ENCODE data around the gene STRAP. TPM values are rescaled to one million over a fixed set of nuclear protein-coding genes. Genes with fewer than 3 reads are reported as not detected.

STRAP gene
- total RNA-seq, 3 donors from 2014 or later (not counting 1 experiment from before 2014, with no cell fraction given): 90.7 to 117 (median 91.0) TPM

DNA sequence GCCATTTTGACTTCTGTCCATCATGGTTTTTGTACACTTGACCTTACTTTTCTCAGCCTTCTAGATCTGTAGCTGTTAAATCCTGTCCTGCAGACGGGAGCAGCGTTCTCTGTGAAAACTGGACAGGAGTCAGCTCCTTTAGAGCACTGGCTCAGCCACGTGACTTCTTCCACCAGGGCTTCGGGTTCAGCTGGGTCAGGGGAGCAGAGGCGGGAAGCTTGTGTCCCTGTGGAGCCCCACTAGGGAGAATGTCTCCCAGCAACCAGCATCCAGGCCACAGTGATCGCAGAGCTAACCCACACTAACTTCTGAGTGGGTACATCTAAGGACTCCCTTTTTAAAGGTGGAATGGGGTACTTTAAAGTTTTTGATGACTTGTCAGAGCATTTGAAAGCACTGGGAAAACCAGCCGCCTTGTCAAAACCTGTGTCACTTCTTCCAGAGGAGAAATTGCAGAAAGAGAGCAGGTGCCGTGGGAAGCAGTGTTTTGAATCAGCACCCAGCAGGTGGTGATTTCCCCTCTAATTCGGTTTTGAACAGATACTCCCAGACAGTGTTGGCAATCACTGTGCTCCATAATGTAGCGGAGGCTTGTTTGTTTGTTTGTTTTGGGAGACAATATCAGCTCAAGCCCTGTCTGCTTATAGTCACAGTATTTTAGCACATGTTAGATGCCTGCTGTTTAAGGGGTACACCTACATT, 46.8 kb downstream of the STRAP start:
- Histone ChIP-seq H3K4me3 (ENCODE audit: low read length) (no peak overlapping the region), H3K36me3 (ENCODE audit: control insufficient read depth, insufficient read depth, low read length) (no peaks in the 10 kb centered on the region), H3K4me1 (ENCODE audit: control insufficient read depth, insufficient read depth, low read length) (no peaks in the 10 kb centered on the region), H3K27me3 (ENCODE audit: control insufficient read depth, insufficient read depth, low read length) (no peaks in the 10 kb centered on the region), H3K27ac (ENCODE audit: low read length) (no peak overlapping the region), H3K9me3 (ENCODE audit: control insufficient read depth, insufficient read depth, low read length) (no peaks in the 10 kb centered on the region)
- no peaks in the 10 kb centered on the region for H3K36me3 Mint-ChIP-seq
- DNase-seq: no peak
- no peak for ATAC-seq
- 88% methylated on average over 10 of the region's 10 CpGs for WGBS (ENCODE audit: insufficient coverage)
- no peaks in the 10 kb centered on the region for H3K27me3 Mint-ChIP-seq (ENCODE audit: low read depth in 2 of 2)
- intact Hi-C loops (cut with micrococcal nuclease): no loop called here
- H3K4me1 Mint-ChIP-seq: peaks cover 16 to 24% of the 10 kb centered on the region in 2 donors
- H3K27ac Mint-ChIP-seq: no peak overlapping the region
- TF ChIP-seq, protein P1, sequence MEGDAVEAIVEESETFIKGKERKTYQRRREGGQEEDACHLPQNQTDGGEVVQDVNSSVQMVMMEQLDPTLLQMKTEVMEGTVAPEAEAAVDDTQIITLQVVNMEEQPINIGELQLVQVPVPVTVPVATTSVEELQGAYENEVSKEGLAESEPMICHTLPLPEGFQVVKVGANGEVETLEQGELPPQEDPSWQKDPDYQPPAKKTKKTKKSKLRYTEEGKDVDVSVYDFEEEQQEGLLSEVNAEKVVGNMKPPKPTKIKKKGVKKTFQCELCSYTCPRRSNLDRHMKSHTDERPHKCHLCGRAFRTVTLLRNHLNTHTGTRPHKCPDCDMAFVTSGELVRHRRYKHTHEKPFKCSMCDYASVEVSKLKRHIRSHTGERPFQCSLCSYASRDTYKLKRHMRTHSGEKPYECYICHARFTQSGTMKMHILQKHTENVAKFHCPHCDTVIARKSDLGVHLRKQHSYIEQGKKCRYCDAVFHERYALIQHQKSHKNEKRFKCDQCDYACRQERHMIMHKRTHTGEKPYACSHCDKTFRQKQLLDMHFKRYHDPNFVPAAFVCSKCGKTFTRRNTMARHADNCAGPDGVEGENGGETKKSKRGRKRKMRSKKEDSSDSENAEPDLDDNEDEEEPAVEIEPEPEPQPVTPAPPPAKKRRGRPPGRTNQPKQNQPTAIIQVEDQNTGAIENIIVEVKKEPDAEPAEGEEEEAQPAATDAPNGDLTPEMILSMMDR (IDR thresholded peaks at IDR 0.05): no peak
- no peaks in the 10 kb centered on the region for H3K9me3 Mint-ChIP-seq
- no peak overlapping the region for H3K4me3 Mint-ChIP-seq

DNA sequence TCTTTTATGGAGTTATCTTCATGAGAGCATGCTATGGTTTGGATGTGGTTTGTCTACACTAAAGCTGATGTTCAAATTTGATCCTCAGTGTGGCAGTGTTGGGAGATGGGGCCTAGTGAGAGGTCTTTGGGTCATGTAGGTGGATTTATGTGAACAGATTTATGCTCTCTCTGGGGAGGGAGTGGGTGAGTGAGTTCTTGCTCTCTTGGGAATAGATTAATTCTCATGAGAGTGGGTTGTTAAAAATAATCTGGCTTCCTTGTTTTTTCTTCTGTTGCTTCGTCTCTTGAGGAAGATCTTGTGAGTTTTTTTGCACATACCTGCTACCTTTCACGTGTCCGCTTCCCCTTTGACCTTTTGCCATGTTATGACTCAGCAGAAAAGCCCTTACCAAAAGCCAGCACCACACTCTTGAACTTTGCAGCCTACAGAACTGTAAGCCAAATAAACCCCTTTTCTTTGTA, 49.4 kb downstream of the STRAP start:
- Histone ChIP-seq H3K36me3 (ENCODE audit: control insufficient read depth, insufficient read depth, low read length) (no peaks in the 10 kb centered on the region), H3K27me3 (ENCODE audit: control insufficient read depth, insufficient read depth, low read length) (no peaks in the 10 kb centered on the region), H3K4me3 (ENCODE audit: low read length) (no peak overlapping the region), H3K9me3 (ENCODE audit: control insufficient read depth, insufficient read depth, low read length) (peaks cover 2% of the 10 kb centered on the region), H3K4me1 (ENCODE audit: control insufficient read depth, insufficient read depth, low read length) (no peaks in the 10 kb centered on the region), H3K27ac (ENCODE audit: low read length) (no peak overlapping the region)
- no peaks in the 10 kb centered on the region for H3K9me3 Mint-ChIP-seq
- DNase-seq: no peak
- H3K36me3 Mint-ChIP-seq: no peaks in the 10 kb centered on the region
- WGBS (ENCODE audit: insufficient coverage): 65% methylated on average over 3 of the region's 3 CpGs
- TF ChIP-seq, protein P1 (IDR thresholded peaks at IDR 0.05): no peak
- no peaks in the 10 kb centered on the region for H3K27me3 Mint-ChIP-seq (ENCODE audit: low read depth in 2 of 2)
- intact Hi-C loops (cut with micrococcal nuclease): no loop called here
- no peak overlapping the region for H3K4me3 Mint-ChIP-seq
- ATAC-seq: peak in 1 of 3 donors; percentile 42
- no peak overlapping the region for H3K27ac Mint-ChIP-seq
- H3K4me1 Mint-ChIP-seq: peaks cover 9 to 21% of the 10 kb centered on the region in 2 donors

DNA sequence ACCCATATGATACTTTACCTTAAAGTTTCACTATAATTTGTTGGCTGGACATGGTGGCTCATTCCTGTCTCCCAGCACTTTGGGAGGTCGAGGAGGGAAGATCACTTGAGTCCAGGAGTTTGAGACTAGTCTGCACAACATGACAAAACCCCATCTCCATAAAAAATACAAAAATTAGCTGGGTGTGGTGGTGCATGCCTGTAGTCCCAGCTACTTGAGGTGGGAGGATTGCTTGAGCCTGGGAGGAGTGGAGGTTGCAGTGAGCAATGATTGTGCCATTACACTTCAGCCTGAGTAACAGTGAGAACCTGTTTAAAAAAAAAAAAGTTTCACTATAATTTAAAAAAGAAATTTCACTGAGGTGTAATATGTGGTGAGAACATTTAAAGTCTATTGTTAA, 50.1 kb downstream of the STRAP start:
- Mint-ChIP-seq H3K4me3 (no peak overlapping the region), H3K9me3 (no peaks in the 10 kb centered on the region), H3K27me3 (ENCODE audit: low read depth in 2 of 2) (no peaks in the 10 kb centered on the region), H3K36me3 (no peaks in the 10 kb centered on the region), H3K27ac (no peak overlapping the region), H3K4me1 (peaks cover 16 to 28% of the 10 kb centered on the region in 2 donors)
- peaks cover 2% of the 10 kb centered on the region for H3K9me3 ChIP-seq (ENCODE audit: control insufficient read depth, insufficient read depth, low read length)
- intact Hi-C loops (cut with micrococcal nuclease): no loop called here
- ATAC-seq (no peak), DNase-seq (no peak)
- H3K27me3 ChIP-seq (ENCODE audit: control insufficient read depth, insufficient read depth, low read length): no peaks in the 10 kb centered on the region
- H3K4me1 ChIP-seq (ENCODE audit: control insufficient read depth, insufficient read depth, low read length): no peaks in the 10 kb centered on the region
- WGBS (ENCODE audit: insufficient coverage): 100% methylated on average over 1 of the region's 1 CpG
- TF ChIP-seq, protein P1 (IDR thresholded peaks at IDR 0.05): no peak
- H3K4me3 ChIP-seq (ENCODE audit: low read length): no peak overlapping the region
- H3K36me3 ChIP-seq (ENCODE audit: control insufficient read depth, insufficient read depth, low read length): no peaks in the 10 kb centered on the region
- H3K27ac ChIP-seq (ENCODE audit: low read length): no peak overlapping the region

DNA sequence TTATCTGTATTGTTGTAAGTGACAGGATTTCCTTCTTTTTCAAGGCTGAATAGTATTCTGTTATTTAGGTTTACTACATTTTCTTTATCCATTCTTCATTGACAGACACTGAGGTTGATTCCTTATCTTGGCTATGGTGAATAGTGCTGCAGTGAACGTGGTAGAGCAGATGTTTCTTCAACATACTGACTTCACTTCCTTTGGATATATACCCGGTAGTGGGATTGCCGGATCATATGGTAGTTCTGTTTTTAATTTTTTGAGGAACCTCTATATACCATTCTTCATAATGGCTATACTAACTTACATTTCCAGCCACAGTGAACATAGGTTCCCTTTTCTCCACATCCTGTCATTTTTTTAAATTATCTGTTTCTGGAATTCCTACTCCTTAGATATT, 50.8 kb downstream of the STRAP start:
- Histone ChIP-seq H3K4me1 (ENCODE audit: control insufficient read depth, insufficient read depth, low read length) (no peaks in the 10 kb centered on the region), H3K9me3 (ENCODE audit: control insufficient read depth, insufficient read depth, low read length) (peaks cover 2% of the 10 kb centered on the region), H3K27me3 (ENCODE audit: control insufficient read depth, insufficient read depth, low read length) (no peaks in the 10 kb centered on the region), H3K4me3 (ENCODE audit: low read length) (no peak overlapping the region), H3K36me3 (ENCODE audit: control insufficient read depth, insufficient read depth, low read length) (no peaks in the 10 kb centered on the region), H3K27ac (ENCODE audit: low read length) (no peak overlapping the region)
- Mint-ChIP-seq H3K4me1 (peaks cover 22 to 34% of the 10 kb centered on the region in 2 donors), H3K27ac (no peak overlapping the region), H3K36me3 (no peaks in the 10 kb centered on the region), H3K9me3 (no peaks in the 10 kb centered on the region), H3K4me3 (no peak overlapping the region), H3K27me3 (ENCODE audit: low read depth in 2 of 2) (no peaks in the 10 kb centered on the region)
- TF ChIP-seq, protein P1 (IDR thresholded peaks at IDR 0.05): no peak
- WGBS (ENCODE audit: insufficient coverage): no CpG with 5 or more reads among the region's 3 CpGs
- ATAC-seq: no peak
- DNase-seq: no peak
- intact Hi-C loops (cut with micrococcal nuclease): no loop called here
